ENCODE measurements around the gene EML6. TPM values are rescaled to one million over a fixed set of nuclear protein-coding genes. Genes with fewer than 3 reads are reported as not detected.

The EML6 gene
- total and polyA plus RNA-seq, 10 of the 15 experiments (the other 5 are each of a cell fraction or from before 2014, with no cell fraction given): 0.09 to 0.67 (median 0.21) TPM

GRCh38 chr2:54750040-54750439, 26.6 kb downstream of the EML6 start:
- Histone ChIP-seq H3K36me3 (ENCODE audit: control insufficient read depth in 2 of 2, insufficient read depth in 2 of 2, low read length in 1 of 2) (no peaks in the 10 kb centered on the region), H3K9ac (ENCODE audit: control insufficient read depth, insufficient read depth, low read length) (no peak overlapping the region), H3K27me3 (replicated peaks in 1 of 2; ENCODE audit: control insufficient read depth in 2 of 2, insufficient read depth in 2 of 2, low read length in 1 of 2) (peaks cover 2 to 3% of the 10 kb centered on the region in 2 experiments; a peak in 3 of 4 replicates), H3K79me2 (ENCODE audit: control insufficient read depth, insufficient read depth, low read length) (no peaks in the 10 kb centered on the region), H4K20me1 (ENCODE audit: control insufficient read depth, insufficient read depth) (no peaks in the 10 kb centered on the region), H3K4me3 (no peak overlapping the region), H3K9me3 (replicated peaks; ENCODE audit: control insufficient read depth, insufficient read depth, low read length) (no peaks in the 10 kb centered on the region), H3K27ac (ENCODE audit: control insufficient read depth, insufficient read depth) (no peak overlapping the region), H3K4me2 (ENCODE audit: control insufficient read depth, insufficient read depth) (no peak overlapping the region), H2AFZ (ENCODE audit: control insufficient read depth, low read depth, low read length) (no peak overlapping the region), H3K4me1 (ENCODE audit: control insufficient read depth, insufficient read depth, low read length) (no peaks in the 10 kb centered on the region)
- no peak for DNase-seq (ENCODE audit: low read depth, low spot score)
- ATAC-seq: no peak
- intact Hi-C loops (cut with micrococcal nuclease; ENCODE audit: unreplicated experiment): no loop called here
- no peak for FAIRE-seq
- ChIA-PET POLR2A (no interaction called here), RAD21 (ENCODE audit: unreplicated experiment) (interaction anchor here (1.6 kb wide), 1 partner anchor 85 kb away, joined by 3 read pairs; no protein-coding TSS in a partner anchor), SMC1A (ENCODE audit: uncharacterized antibody, unreplicated experiment) (interaction anchor here (1.9 kb wide), 1 partner anchor 12 kb away, joined by 6 read pairs; no protein-coding TSS in a partner anchor), CTCF (interaction anchor here (0.6 to 1.4 kb wide), 3 partner anchors 45 to 380 kb away, joined by 3 read pairs; no protein-coding TSS in a partner anchor)
- TF ChIP-seq ATF2 (IDR thresholded peaks at IDR 0.05; ENCODE audit: low read length) (no peak), PBX3 (IDR thresholded peaks at IDR 0.05; ENCODE audit: insufficient replicate concordance, low read depth, low read length) (no peak), ZNF622 (IDR thresholded peaks at IDR 0.05) (no peak)
- in situ Hi-C loops (cut with MboI): no loop called here
- 51% methylated on average over 5 of the region's 5 CpGs for WGBS (ENCODE audit: insufficient coverage, insufficient replicate concordance, low lambda C conversion rate, missing lambda C conversion rate)
- BruUV-seq (replicated peaks): no TSS peak

GRCh38 chr2:54752439-54752838, 29.0 kb downstream of the EML6 start:
- H2AFZ ChIP-seq (ENCODE audit: control insufficient read depth, low read depth, low read length): no peak overlapping the region
- no peak overlapping the region for H3K27ac ChIP-seq (ENCODE audit: control insufficient read depth, insufficient read depth)
- SMC1A ChIA-PET (ENCODE audit: uncharacterized antibody, unreplicated experiment): no interaction called here
- H3K9ac ChIP-seq (ENCODE audit: control insufficient read depth, insufficient read depth, low read length): no peak overlapping the region
- BruUV-seq (replicated peaks): no TSS peak
- RAD21 ChIA-PET (ENCODE audit: unreplicated experiment): no interaction called here
- intact Hi-C loops (cut with micrococcal nuclease; ENCODE audit: unreplicated experiment) (no loop called here), in situ Hi-C loops (cut with MboI) (no loop called here)
- CTCF ChIA-PET: no interaction called here
- H3K4me2 ChIP-seq (ENCODE audit: control insufficient read depth, insufficient read depth): no peak overlapping the region
- ATAC-seq: no peak
- H3K4me1 ChIP-seq (ENCODE audit: control insufficient read depth, insufficient read depth, low read length): peaks cover 14% of the 10 kb centered on the region
- FAIRE-seq: no peak
- POLR2A ChIA-PET: no interaction called here
- no peaks in the 10 kb centered on the region for H3K36me3 ChIP-seq (ENCODE audit: control insufficient read depth in 2 of 2, insufficient read depth in 2 of 2, low read length in 1 of 2)
- no peaks in the 10 kb centered on the region for H3K79me2 ChIP-seq (ENCODE audit: control insufficient read depth, insufficient read depth, low read length)
- no peaks in the 10 kb centered on the region for H3K9me3 ChIP-seq (replicated peaks; ENCODE audit: control insufficient read depth, insufficient read depth, low read length)
- no peak overlapping the region for H3K4me3 ChIP-seq
- DNase-seq (ENCODE audit: low read depth, low spot score): no peak
- H4K20me1 ChIP-seq (ENCODE audit: control insufficient read depth, insufficient read depth): no peaks in the 10 kb centered on the region
- WGBS (ENCODE audit: insufficient coverage, insufficient replicate concordance, low lambda C conversion rate, missing lambda C conversion rate): 77% methylated on average over 1 of the region's 1 CpG
- H3K27me3 ChIP-seq (replicated peaks in 1 of 2; ENCODE audit: control insufficient read depth in 2 of 2, insufficient read depth in 2 of 2, low read length in 1 of 2): peaks cover 2 to 3% of the 10 kb centered on the region in 2 experiments; a peak in 2 of 4 replicates
- TF ChIP-seq RAD51 (IDR thresholded peaks at IDR 0.05) (no peak), TBL1XR1 (IDR thresholded peaks at IDR 0.05; ENCODE audit: low read depth, low read length) (no peak), HDGF (IDR thresholded peaks at IDR 0.05) (no peak), NRF1 (conservative IDR thresholded peaks at IDR 0.05; ENCODE audit: low read depth, low read length) (no peak), IRF3 (IDR thresholded peaks at IDR 0.05) (no peak), BACH1 (IDR thresholded peaks at IDR 0.05; ENCODE audit: borderline replicate concordance) (no peak), PBX3 (IDR thresholded peaks at IDR 0.05; ENCODE audit: insufficient replicate concordance, low read depth, low read length) (no peak), ZNF384 (IDR thresholded peaks at IDR 0.05; ENCODE audit: borderline replicate concordance, low read depth, low read length) (no peak), YBX1 (IDR thresholded peaks at IDR 0.05) (no peak), POLR2AphosphoS2 (IDR thresholded peaks at IDR 0.05; ENCODE audit: low read depth, low read length) (no peak), SRF (IDR thresholded peaks at IDR 0.05; ENCODE audit: low read depth in 2 of 2, low read length in 2 of 2) (no peak), JUND (IDR thresholded peaks at IDR 0.05; ENCODE audit: low read depth, low read length) (no peak)

Measured in GM12878 (cell line).